GM19351 (cell line): ENCODE data around the gene ADCK2.
A peak's percentile ranks its signal among the peaks of the same experiment; 100 is the strongest.
"Not testable (repeated sequence)": the region's sequence is repeated elsewhere in the genome, so short reads cannot be mapped to it uniquely, and the experiment has no call there.

ENCODE experiments used
- ATAC-seq: cut with Tn5 transposase; IDR thresholded peaks from one replicate; pipeline ENCODE4 v1.9.1; 2021; ENCODE audit warnings: mild to moderate bottlenecking, moderate library complexity; ENCODE audit not compliant: unreplicated experiment

ADCK2 gene

GRCh38 chr7:140673774-140674155, 1.0 kb downstream of the ADCK2 start:
- no peak for ATAC-seq

GRCh38 chr7:140674356-140674800, 1.6 kb downstream of the ADCK2 start:
- ATAC-seq: peak; percentile 28

GRCh38 chr7:140674899-140675701, 2.4 kb downstream of the ADCK2 start:
- no peak for ATAC-seq

GRCh38 chr7:140675726-140676125, 3.0 kb downstream of the ADCK2 start:
- ATAC-seq: no peak

- ATAC-seq: peak; percentile 47
These were observed 3.6 kb downstream of the ADCK2 start for GRCh38 chr7:140676306-140676705.

GRCh38 chr7:140676956-140677355, 4.2 kb downstream of the ADCK2 start:
- ATAC-seq: not testable (repeated sequence)

- ATAC-seq: no peak
These were observed 4.8 kb downstream of the ADCK2 start for GRCh38 chr7:140677496-140677895.

- no peak for ATAC-seq
These were observed 5.5 kb downstream of the ADCK2 start for GRCh38 chr7:140678081-140678815.

- ATAC-seq: no peak
These were observed 6.0 kb downstream of the ADCK2 start for GRCh38 chr7:140678816-140679130.

- no peak for ATAC-seq
These were observed 6.4 kb downstream of the ADCK2 start for GRCh38 chr7:140679186-140679585.

- ATAC-seq: no peak
These were observed 8.1 kb downstream of the ADCK2 start for GRCh38 chr7:140680886-140681285.

GRCh38 chr7:140681766-140682165, 9.0 kb downstream of the ADCK2 start:
- ATAC-seq: no peak

- no peak for ATAC-seq
These were observed 10.9 kb downstream of the ADCK2 start for GRCh38 chr7:140683657-140684056.

- no peak for ATAC-seq
These were observed 11.6 kb downstream of the ADCK2 start for GRCh38 chr7:140684066-140684950.

GRCh38 chr7:140685407-140686087, 12.8 kb downstream of the ADCK2 start:
- ATAC-seq: no peak

- no peak for ATAC-seq
These were observed 14.2 kb downstream of the ADCK2 start for GRCh38 chr7:140686921-140687320.

- ATAC-seq: no peak
These were observed 15.6 kb downstream of the ADCK2 start for GRCh38 chr7:140688341-140688740.

GRCh38 chr7:140689199-140690152, 16.7 kb downstream of the ADCK2 start:
- no peak for ATAC-seq

- no peak for ATAC-seq
These were observed 18.8 kb downstream of the ADCK2 start for GRCh38 chr7:140691376-140692045.
